D721Med (cell line): Measurements from ENCODE around the gene PDGFA.

ENCODE experiments used
- DNase-seq: peaks from one replicate; pipeline ENCODE4 v3.0.0; 2011; ENCODE audit warnings: low spot score; ENCODE audit not compliant: insufficient read length
- FAIRE-seq: peaks from 2 replicates; lab custom pipeline; 2011; peaks lifted over from hg19 to GRCh38; lab: Jason Lieb, UNC
- TF ChIP-seq, protein P1 (sequence below): IDR thresholded peaks from 2 replicates; pipeline ENCODE4 v1.5.1; 2012; ENCODE audit warnings: mild to moderate bottlenecking, control low read depth; ENCODE audit not compliant: insufficient read depth; ENCODE audit errors: missing control alignments

Gene PDGFA

DNA sequence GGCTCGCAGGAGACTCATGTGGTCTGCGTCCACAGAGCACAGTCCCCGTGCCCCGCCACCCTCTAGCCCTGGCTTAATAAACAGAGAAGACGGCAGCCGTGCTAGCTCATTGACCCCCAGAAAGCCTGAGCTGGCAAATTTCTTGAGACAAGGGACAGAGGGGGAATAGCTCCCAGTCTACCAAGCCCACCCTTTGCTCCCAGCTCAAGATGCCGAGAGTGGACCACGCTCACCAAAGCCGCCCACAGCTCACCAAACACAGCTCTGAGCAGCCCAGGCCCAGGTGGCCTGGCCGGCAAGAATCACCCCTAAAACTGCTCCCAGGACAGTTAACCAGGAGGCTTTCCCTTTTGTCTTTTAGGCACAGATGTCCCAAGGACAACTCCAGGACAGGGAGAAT is 5.4 kb downstream of the PDGFA start:
- FAIRE-seq, result no peak
- no peak for DNase-seq
- TF ChIP-seq, protein P1, sequence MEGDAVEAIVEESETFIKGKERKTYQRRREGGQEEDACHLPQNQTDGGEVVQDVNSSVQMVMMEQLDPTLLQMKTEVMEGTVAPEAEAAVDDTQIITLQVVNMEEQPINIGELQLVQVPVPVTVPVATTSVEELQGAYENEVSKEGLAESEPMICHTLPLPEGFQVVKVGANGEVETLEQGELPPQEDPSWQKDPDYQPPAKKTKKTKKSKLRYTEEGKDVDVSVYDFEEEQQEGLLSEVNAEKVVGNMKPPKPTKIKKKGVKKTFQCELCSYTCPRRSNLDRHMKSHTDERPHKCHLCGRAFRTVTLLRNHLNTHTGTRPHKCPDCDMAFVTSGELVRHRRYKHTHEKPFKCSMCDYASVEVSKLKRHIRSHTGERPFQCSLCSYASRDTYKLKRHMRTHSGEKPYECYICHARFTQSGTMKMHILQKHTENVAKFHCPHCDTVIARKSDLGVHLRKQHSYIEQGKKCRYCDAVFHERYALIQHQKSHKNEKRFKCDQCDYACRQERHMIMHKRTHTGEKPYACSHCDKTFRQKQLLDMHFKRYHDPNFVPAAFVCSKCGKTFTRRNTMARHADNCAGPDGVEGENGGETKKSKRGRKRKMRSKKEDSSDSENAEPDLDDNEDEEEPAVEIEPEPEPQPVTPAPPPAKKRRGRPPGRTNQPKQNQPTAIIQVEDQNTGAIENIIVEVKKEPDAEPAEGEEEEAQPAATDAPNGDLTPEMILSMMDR, result no peak

GRCh38 chr7:513521-514166 is 6.0 kb downstream of the PDGFA start:
- TF ChIP-seq, protein P1, result no peak
- DNase-seq, result no peak
- FAIRE-seq, result no peak

GRCh38 chr7:512541-513311 is 6.9 kb downstream of the PDGFA start:
- DNase-seq (no peak), FAIRE-seq (no peak)
- TF ChIP-seq, protein P1, result no peak

GRCh38 chr7:512146-512510 is 7.5 kb downstream of the PDGFA start:
- FAIRE-seq (no peak), DNase-seq (no peak)
- TF ChIP-seq, protein P1, result no peak

- no peak for DNase-seq
- TF ChIP-seq, protein P1, result no peak
- FAIRE-seq, result no peak
These were observed 8.0 kb downstream of the PDGFA start for GRCh38 chr7:511476-512145.

DNA sequence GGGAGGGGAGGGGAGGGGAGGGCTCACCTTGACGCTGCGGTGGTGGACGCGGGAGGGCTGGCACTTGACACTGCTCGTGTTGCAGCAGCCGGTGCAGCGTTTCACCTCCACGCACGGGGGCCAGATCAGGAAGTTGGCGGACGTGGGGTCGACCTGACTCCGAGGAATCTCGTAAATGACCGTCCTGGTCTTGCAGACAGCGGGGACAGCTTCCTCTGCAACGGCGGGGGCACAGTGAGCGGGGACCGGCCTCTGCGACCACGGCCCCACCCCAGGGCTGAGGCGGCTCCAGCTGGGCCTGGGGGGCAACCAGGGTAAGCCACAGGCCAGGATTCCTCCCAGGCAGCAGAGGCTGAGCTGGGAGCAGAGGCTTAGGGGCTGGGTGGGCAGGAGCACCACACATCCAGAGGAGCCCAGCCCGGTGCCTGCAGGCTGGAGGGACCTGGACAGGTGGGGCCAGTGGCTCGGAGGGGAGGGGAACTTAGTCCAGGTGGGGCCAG is 8.8 kb downstream of the PDGFA start:
- no peak for DNase-seq
- FAIRE-seq, result no peak
- TF ChIP-seq, protein P1, result no peak
